ENCODE results near the gene MYOM1.

Gene MYOM1

GRCh38 chr18:3175195-3175758 lies 44.5 kb downstream of the MYOM1 start:
- Histone ChIP-seq H3K4me2 (no peak overlapping the region), H4K20me1 (no peaks in the 10 kb centered on the region), H3K9me3 (no peaks in the 10 kb centered on the region), H3K27me3 (no peaks in the 10 kb centered on the region), H3K4me3 (no peak overlapping the region), H3K4me1 (peaks cover 19% of the 10 kb centered on the region), H3K27ac (no peak overlapping the region), H3K9ac (no peak overlapping the region), H3K36me3 (no peaks in the 10 kb centered on the region)
- no peak for TF ChIP-seq Cebpa-rat (IDR thresholded peaks at IDR 0.05)

- Histone ChIP-seq H3K27me3 (no peaks in the 10 kb centered on the region), H3K9me3 (no peaks in the 10 kb centered on the region), H4K20me1 (no peaks in the 10 kb centered on the region), H3K27ac (no peak overlapping the region), H3K36me3 (no peaks in the 10 kb centered on the region), H3K9ac (no peak overlapping the region), H3K4me3 (no peak overlapping the region), H3K4me2 (no peak overlapping the region), H3K4me1 (no peaks in the 10 kb centered on the region)
- TF ChIP-seq Cebpa-rat (IDR thresholded peaks at IDR 0.05), result no peak
Measured at GRCh38 chr18:3172097-3172496, 47.7 kb downstream of the MYOM1 start.

- H3K9me3 ChIP-seq, result no peaks in the 10 kb centered on the region
- no peaks in the 10 kb centered on the region for H3K36me3 ChIP-seq
- H3K9ac ChIP-seq, result no peak overlapping the region
- no peak overlapping the region for H3K4me3 ChIP-seq
- H3K27ac ChIP-seq, result no peak overlapping the region
- no peaks in the 10 kb centered on the region for H3K27me3 ChIP-seq
- TF ChIP-seq Cebpa-rat (IDR thresholded peaks at IDR 0.05), result no peak
- H4K20me1 ChIP-seq, result no peaks in the 10 kb centered on the region
- H3K4me2 ChIP-seq, result no peak overlapping the region
- no peaks in the 10 kb centered on the region for H3K4me1 ChIP-seq
Measured at GRCh38 chr18:3171631-3172030, 48.1 kb downstream of the MYOM1 start.

- Histone ChIP-seq H3K9me3 (no peaks in the 10 kb centered on the region), H3K9ac (no peak overlapping the region), H3K27ac (no peak overlapping the region), H3K4me3 (no peak overlapping the region), H4K20me1 (no peaks in the 10 kb centered on the region), H3K4me1 (no peaks in the 10 kb centered on the region), H3K27me3 (no peaks in the 10 kb centered on the region), H3K36me3 (no peaks in the 10 kb centered on the region), H3K4me2 (no peak overlapping the region)
- TF ChIP-seq Cebpa-rat (IDR thresholded peaks at IDR 0.05), result no peak
Measured at GRCh38 chr18:3170441-3171161, 49.2 kb downstream of the MYOM1 start.

GRCh38 chr18:3164381-3164780 lies 55.4 kb downstream of the MYOM1 start:
- no peaks in the 10 kb centered on the region for H3K4me1 ChIP-seq
- no peaks in the 10 kb centered on the region for H4K20me1 ChIP-seq
- no peak overlapping the region for H3K27ac ChIP-seq
- no peak overlapping the region for H3K9ac ChIP-seq
- no peaks in the 10 kb centered on the region for H3K36me3 ChIP-seq
- H3K4me3 ChIP-seq, result no peak overlapping the region
- TF ChIP-seq Cebpa-rat (IDR thresholded peaks at IDR 0.05), result no peak
- H3K4me2 ChIP-seq, result no peak overlapping the region
- no peaks in the 10 kb centered on the region for H3K9me3 ChIP-seq
- no peaks in the 10 kb centered on the region for H3K27me3 ChIP-seq

GRCh38 chr18:3163968-3164367 lies 55.8 kb downstream of the MYOM1 start:
- Histone ChIP-seq H3K4me3 (no peak overlapping the region), H3K9ac (no peak overlapping the region), H3K4me2 (no peak overlapping the region), H3K27ac (no peak overlapping the region), H3K36me3 (no peaks in the 10 kb centered on the region), H3K4me1 (no peaks in the 10 kb centered on the region), H4K20me1 (no peaks in the 10 kb centered on the region), H3K27me3 (no peaks in the 10 kb centered on the region), H3K9me3 (no peaks in the 10 kb centered on the region)
- no peak for TF ChIP-seq Cebpa-rat (IDR thresholded peaks at IDR 0.05)

- Histone ChIP-seq H3K27me3 (no peaks in the 10 kb centered on the region), H3K4me3 (no peak overlapping the region), H3K9me3 (no peaks in the 10 kb centered on the region), H4K20me1 (no peaks in the 10 kb centered on the region), H3K4me1 (no peaks in the 10 kb centered on the region), H3K4me2 (no peak overlapping the region), H3K36me3 (no peaks in the 10 kb centered on the region), H3K27ac (no peak overlapping the region), H3K9ac (no peak overlapping the region)
- no peak for TF ChIP-seq Cebpa-rat (IDR thresholded peaks at IDR 0.05)
Measured at GRCh38 chr18:3162181-3162580, 57.6 kb downstream of the MYOM1 start.

- Histone ChIP-seq H3K9me3 (no peaks in the 10 kb centered on the region), H4K20me1 (no peaks in the 10 kb centered on the region), H3K27me3 (no peaks in the 10 kb centered on the region), H3K4me3 (no peak overlapping the region), H3K4me1 (peaks cover 12% of the 10 kb centered on the region), H3K27ac (no peak overlapping the region), H3K36me3 (no peaks in the 10 kb centered on the region), H3K4me2 (no peak overlapping the region), H3K9ac (no peak overlapping the region)
- no peak for TF ChIP-seq Cebpa-rat (IDR thresholded peaks at IDR 0.05)
Measured at GRCh38 chr18:3159830-3160229, 59.9 kb downstream of the MYOM1 start.

- Histone ChIP-seq H3K36me3 (no peaks in the 10 kb centered on the region), H3K4me1 (peaks cover 12% of the 10 kb centered on the region), H3K4me2 (no peak overlapping the region), H4K20me1 (no peaks in the 10 kb centered on the region), H3K27ac (no peak overlapping the region), H3K4me3 (no peak overlapping the region), H3K9me3 (no peaks in the 10 kb centered on the region), H3K9ac (no peak overlapping the region), H3K27me3 (no peaks in the 10 kb centered on the region)
- TF ChIP-seq Cebpa-rat (IDR thresholded peaks at IDR 0.05), result no peak
Measured at GRCh38 chr18:3157606-3158005, 62.2 kb downstream of the MYOM1 start.

- H3K9ac ChIP-seq, result no peak overlapping the region
- H3K4me3 ChIP-seq, result no peak overlapping the region
- no peaks in the 10 kb centered on the region for H3K27me3 ChIP-seq
- no peak overlapping the region for H3K4me2 ChIP-seq
- no peaks in the 10 kb centered on the region for H4K20me1 ChIP-seq
- TF ChIP-seq Cebpa-rat (IDR thresholded peaks at IDR 0.05), result no peak
- H3K9me3 ChIP-seq, result no peaks in the 10 kb centered on the region
- H3K36me3 ChIP-seq, result no peaks in the 10 kb centered on the region
- no peak overlapping the region for H3K27ac ChIP-seq
- H3K4me1 ChIP-seq, result peaks cover 12% of the 10 kb centered on the region
Measured at GRCh38 chr18:3157086-3157485, 62.7 kb downstream of the MYOM1 start.

- TF ChIP-seq Cebpa-rat (IDR thresholded peaks at IDR 0.05), result no peak
- Histone ChIP-seq H3K27me3 (no peaks in the 10 kb centered on the region), H3K4me2 (peak overlapping the region; percentile 42; the same call in 1 of the 2 replicates), H3K9me3 (no peaks in the 10 kb centered on the region), H3K27ac (no peak overlapping the region), H3K4me3 (no peak overlapping the region), H3K36me3 (no peaks in the 10 kb centered on the region), H3K9ac (no peak overlapping the region), H4K20me1 (no peaks in the 10 kb centered on the region), H3K4me1 (peaks cover 12% of the 10 kb centered on the region)
Measured at GRCh38 chr18:3156325-3156640, 63.5 kb downstream of the MYOM1 start.
